ENCODE results near the gene APOBEC3A.
"Not testable (repeated sequence)": the region's sequence is repeated elsewhere in the genome, so short reads cannot be mapped to it uniquely, and the experiment has no call there.

The APOBEC3A gene

DNA sequence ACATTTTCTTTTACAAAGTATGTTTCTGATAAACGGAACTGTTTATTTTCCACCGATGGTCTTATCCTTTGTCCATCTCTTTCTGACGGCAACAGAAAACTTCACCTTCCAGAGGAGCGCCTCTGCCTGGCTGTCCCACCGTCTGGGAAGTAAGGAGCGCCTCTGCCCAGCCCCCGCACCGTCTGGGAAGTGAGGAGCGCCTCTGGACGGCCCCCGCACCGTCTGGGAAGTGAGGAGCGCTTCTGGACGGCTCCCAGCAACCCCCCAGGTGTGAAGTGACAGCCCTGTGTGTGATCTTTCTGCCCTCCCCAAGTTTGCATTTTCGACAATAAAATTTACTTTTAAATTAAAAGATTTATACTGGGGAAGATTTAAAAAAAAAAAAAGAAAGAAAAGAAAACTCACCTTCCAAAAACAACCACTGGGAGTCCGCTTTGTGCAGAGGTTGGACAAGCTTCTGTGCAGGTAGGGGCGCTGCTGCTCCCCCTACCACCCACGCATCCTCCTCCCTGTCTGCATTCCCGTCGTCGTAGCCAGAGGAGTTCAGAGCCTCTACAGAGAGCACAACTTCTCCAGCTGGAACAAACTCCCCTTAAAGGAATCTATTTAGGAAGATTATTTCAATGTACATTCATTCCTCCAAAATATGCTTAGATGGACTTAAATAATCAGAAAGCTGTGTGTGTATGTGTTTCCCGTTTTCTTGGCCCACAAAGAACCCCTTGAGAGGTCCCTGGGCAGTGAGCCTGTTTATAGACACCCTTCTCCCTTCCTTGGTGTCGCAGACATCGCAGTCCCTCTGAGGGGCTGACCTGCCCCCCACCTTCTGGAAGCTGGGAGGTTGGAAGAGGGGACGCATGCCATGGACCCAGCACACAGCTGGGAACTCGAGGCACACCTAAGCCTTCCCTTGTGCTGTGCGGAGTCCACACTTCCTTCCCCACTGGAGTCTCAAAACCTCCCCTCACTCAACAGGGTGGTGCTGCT, 23.9 kb downstream of the APOBEC3A start:
- Histone ChIP-seq H3K9me3 (ENCODE audit: insufficient read depth, low read length) (no peaks in the 10 kb centered on the region; the same call in 1 of the 2 replicates), H3K9ac (ENCODE audit: low read length) (no peak overlapping the region), H3K9me2 (replicated peaks; ENCODE audit: insufficient read depth, low read length) (no peaks in the 10 kb centered on the region), H3K4me3 (ENCODE audit: insufficient read depth, low read length, poor library complexity, severe bottlenecking) (no peak overlapping the region), H3K27ac (ENCODE audit: low read depth, low read length) (no peak overlapping the region), H4K20me1 (ENCODE audit: low read depth, low read length) (no peaks in the 10 kb centered on the region), H3K27me3 (ENCODE audit: low read length) (no peaks in the 10 kb centered on the region), H3K79me2 (ENCODE audit: insufficient read depth, low read length) (no peaks in the 10 kb centered on the region), H3F3A (ENCODE audit: insufficient read depth) (peaks cover 10% of the 10 kb centered on the region; the same call in 1 of the 2 replicates), H3K36me3 (ENCODE audit: low read length) (no peaks in the 10 kb centered on the region), H3K4me2 (ENCODE audit: low read depth, low read length, poor library complexity, severe bottlenecking) (no peak overlapping the region), H2AFZ (ENCODE audit: low read depth, low read length, severe bottlenecking) (no peak overlapping the region)
- TF ChIP-seq, protein P1, sequence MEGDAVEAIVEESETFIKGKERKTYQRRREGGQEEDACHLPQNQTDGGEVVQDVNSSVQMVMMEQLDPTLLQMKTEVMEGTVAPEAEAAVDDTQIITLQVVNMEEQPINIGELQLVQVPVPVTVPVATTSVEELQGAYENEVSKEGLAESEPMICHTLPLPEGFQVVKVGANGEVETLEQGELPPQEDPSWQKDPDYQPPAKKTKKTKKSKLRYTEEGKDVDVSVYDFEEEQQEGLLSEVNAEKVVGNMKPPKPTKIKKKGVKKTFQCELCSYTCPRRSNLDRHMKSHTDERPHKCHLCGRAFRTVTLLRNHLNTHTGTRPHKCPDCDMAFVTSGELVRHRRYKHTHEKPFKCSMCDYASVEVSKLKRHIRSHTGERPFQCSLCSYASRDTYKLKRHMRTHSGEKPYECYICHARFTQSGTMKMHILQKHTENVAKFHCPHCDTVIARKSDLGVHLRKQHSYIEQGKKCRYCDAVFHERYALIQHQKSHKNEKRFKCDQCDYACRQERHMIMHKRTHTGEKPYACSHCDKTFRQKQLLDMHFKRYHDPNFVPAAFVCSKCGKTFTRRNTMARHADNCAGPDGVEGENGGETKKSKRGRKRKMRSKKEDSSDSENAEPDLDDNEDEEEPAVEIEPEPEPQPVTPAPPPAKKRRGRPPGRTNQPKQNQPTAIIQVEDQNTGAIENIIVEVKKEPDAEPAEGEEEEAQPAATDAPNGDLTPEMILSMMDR (IDR thresholded peaks at IDR 0.05; ENCODE audit: insufficient read depth, low read length, poor library complexity, severe bottlenecking), result no peak
- no peak for TF ChIP-seq EZH2phosphoT487 (conservative IDR thresholded peaks at IDR 0.05; ENCODE audit: low read length)

DNA sequence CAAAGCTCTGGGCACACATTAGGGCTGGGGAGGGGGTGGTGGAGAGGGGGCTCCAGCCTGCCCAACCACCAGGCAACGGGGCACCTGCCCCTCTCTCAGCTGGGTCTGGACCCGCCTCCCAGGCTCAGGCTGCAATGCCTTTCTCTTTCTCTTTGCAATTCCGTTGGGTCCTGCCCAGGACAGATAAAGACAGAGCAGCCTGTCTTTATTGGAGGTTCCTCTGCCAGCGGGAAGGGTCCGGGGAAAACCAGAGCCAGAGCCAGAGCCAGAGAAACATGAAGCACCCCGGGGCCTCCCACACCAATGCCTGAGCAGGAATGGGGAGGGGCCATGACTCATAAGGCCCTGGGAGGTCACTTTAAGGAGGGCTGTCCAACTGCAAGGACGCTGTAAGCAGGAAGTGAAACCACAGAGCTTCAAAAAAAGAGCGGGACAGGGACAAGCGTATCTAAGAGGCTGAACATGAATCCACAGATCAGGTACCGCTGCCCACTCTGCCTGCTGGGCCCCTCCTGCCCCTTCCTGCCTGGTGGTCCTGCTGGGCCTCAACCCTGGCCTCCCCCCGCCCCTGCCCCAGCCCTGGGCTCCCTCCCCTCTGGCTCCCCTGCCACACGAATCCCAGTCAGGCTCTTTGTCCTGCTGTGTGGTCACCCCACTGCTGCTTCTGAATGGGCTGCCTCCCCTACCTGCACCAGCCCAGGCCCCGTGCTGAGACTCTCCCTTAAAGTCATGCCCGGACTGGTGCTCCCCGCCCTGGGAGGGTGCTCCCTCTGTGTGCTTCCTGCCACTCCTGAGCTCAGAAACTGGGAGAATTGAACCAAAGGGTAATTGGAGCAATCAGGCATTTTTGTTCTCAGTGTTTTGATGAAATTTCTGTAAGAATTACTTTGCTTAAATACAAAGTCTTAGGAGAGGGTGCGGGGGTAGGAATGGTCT, 24.9 kb downstream of the APOBEC3A start, which contains the start of gene APOBEC3B:
TSS of gene APOBEC3B (plus strand) at position 356 of the 936 bp plus-strand sequence. CDS start at position 463, 107 bp downstream.
- H3F3A ChIP-seq (ENCODE audit: insufficient read depth), result peaks cover 10% of the 10 kb centered on the region; the same call in 1 of the 2 replicates
- H3K9me2 ChIP-seq (replicated peaks; ENCODE audit: insufficient read depth, low read length), result no peaks in the 10 kb centered on the region
- H3K4me3 ChIP-seq (ENCODE audit: insufficient read depth, low read length, poor library complexity, severe bottlenecking), result no peak within 1 kb of the TSS
- peak within 1 kb of the TSS; percentile 29 for H2AFZ ChIP-seq (ENCODE audit: low read depth, low read length, severe bottlenecking)
- H3K4me2 ChIP-seq (ENCODE audit: low read depth, low read length, poor library complexity, severe bottlenecking), result peak within 1 kb of the TSS; percentile 24
- H3K9me3 ChIP-seq (ENCODE audit: insufficient read depth, low read length), result no peaks in the 10 kb centered on the region; the same call in 1 of the 2 replicates
- no peaks in the 10 kb centered on the region for H3K27me3 ChIP-seq (ENCODE audit: low read length)
- H3K79me2 ChIP-seq (ENCODE audit: insufficient read depth, low read length), result no peaks in the 10 kb centered on the region
- no peaks in the 10 kb centered on the region for H4K20me1 ChIP-seq (ENCODE audit: low read depth, low read length)
- TF ChIP-seq, protein P1 (IDR thresholded peaks at IDR 0.05; ENCODE audit: insufficient read depth, low read length, poor library complexity, severe bottlenecking), result no peak
- no peak for TF ChIP-seq EZH2phosphoT487 (conservative IDR thresholded peaks at IDR 0.05; ENCODE audit: low read length)
- no peak within 1 kb of the TSS for H3K27ac ChIP-seq (ENCODE audit: low read depth, low read length)
- peak within 1 kb of the TSS; percentile 19; the same call in 1 of the 2 replicates for H3K9ac ChIP-seq (ENCODE audit: low read length)
- no peaks in the 10 kb centered on the region for H3K36me3 ChIP-seq (ENCODE audit: low read length)

DNA sequence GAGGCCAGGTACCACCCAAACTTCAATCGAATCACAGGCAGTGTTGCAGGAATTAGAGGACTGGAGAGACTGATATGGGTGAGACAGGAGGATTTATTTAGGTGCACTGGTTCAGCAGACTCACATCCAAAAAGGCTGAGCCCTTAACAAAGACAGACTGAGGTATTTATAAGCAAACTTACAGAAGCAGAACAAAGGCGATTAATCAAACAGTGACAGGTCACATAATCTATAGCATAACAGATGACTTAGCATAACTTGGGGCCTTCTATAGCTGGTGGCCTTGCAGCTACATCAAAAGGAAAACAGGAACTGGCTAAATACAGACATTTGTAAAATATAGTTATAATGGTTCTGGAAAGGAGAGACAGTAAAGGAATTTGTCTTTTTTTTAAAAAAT, 26.8 kb downstream of the APOBEC3A start:
- Histone ChIP-seq H3K4me2 (ENCODE audit: low read depth, low read length, poor library complexity, severe bottlenecking) (peak overlapping the region; percentile 9), H3K9ac (ENCODE audit: low read length) (no peak overlapping the region), H3K9me3 (ENCODE audit: insufficient read depth, low read length) (no peaks in the 10 kb centered on the region; the same call in 1 of the 2 replicates), H3K27me3 (ENCODE audit: low read length) (no peaks in the 10 kb centered on the region), H3K36me3 (ENCODE audit: low read length) (no peaks in the 10 kb centered on the region), H3K4me3 (ENCODE audit: insufficient read depth, low read length, poor library complexity, severe bottlenecking) (no peak overlapping the region), H3F3A (ENCODE audit: insufficient read depth) (peaks cover 10% of the 10 kb centered on the region; the same call in 1 of the 2 replicates), H3K79me2 (ENCODE audit: insufficient read depth, low read length) (no peaks in the 10 kb centered on the region), H4K20me1 (ENCODE audit: low read depth, low read length) (no peaks in the 10 kb centered on the region), H3K9me2 (replicated peaks; ENCODE audit: insufficient read depth, low read length) (no peaks in the 10 kb centered on the region), H2AFZ (ENCODE audit: low read depth, low read length, severe bottlenecking) (no peak overlapping the region), H3K27ac (ENCODE audit: low read depth, low read length) (peak overlapping the region; percentile 64)
- TF ChIP-seq, protein P1 (IDR thresholded peaks at IDR 0.05; ENCODE audit: insufficient read depth, low read length, poor library complexity, severe bottlenecking), result no peak
- no peak for TF ChIP-seq EZH2phosphoT487 (conservative IDR thresholded peaks at IDR 0.05; ENCODE audit: low read length)

DNA sequence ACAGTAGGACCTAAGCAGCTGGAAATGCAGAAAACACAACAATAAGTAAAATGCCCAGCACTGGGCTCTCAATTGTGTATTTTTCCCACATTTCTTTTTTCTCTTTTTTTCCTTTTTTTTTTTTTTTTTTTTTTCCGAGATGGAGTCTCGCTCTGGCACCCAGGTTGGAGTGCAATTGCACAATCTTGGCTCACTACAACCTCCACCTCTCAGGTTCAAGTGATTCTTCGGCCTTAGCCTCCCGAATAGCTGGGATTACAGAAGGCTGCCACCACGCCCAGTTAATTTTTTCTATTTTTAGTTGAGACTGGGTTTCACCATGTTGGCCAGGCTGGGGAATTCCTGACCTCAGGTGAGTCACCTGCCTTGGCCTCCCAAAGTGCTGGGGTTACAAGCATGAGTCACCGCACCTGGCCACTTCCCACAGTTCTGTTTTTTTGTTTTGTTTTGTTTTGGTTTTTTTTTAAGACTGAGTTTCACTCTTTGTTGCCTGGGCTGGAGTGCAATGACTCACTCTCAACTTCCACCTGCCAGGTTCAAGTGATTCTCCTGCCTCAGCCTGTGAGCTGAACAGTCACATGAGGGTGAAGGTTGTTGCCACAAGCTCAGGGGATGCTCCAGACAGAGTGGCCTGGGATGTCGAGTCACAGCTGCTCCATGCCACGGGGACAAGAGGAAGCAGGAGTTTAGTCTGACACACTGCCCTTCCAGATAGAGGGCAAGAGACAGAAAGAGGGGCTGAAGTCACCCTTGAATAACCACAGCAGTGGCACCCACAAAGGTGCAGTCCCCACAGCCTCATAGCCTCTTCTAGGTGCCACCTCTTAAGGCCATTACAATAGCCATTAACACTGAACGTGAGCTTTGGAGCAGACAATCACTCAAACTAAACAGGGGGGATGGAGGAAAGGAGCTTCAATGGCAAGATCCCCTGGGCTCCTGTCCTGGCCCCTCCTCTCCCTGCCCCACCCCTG, 27.7 kb downstream of the APOBEC3A start:
- not testable (repeated sequence) for H3F3A ChIP-seq (ENCODE audit: insufficient read depth); H3K36me3 ChIP-seq (ENCODE audit: low read length); H3K9me3 ChIP-seq (ENCODE audit: insufficient read depth, low read length); H4K20me1 ChIP-seq (ENCODE audit: low read depth, low read length); H3K9ac ChIP-seq (ENCODE audit: low read length); H3K4me3 ChIP-seq (ENCODE audit: insufficient read depth, low read length, poor library complexity, severe bottlenecking); H2AFZ ChIP-seq (ENCODE audit: low read depth, low read length, severe bottlenecking); H3K79me2 ChIP-seq (ENCODE audit: insufficient read depth, low read length); H3K9me2 ChIP-seq (replicated peaks; ENCODE audit: insufficient read depth, low read length); H3K27me3 ChIP-seq (ENCODE audit: low read length)
- peak overlapping the region; percentile 64 for H3K27ac ChIP-seq (ENCODE audit: low read depth, low read length)
- peak overlapping the region; percentile 9 for H3K4me2 ChIP-seq (ENCODE audit: low read depth, low read length, poor library complexity, severe bottlenecking)
